ACC112 (cell line): ENCODE results near the gene VBP1.
"Not testable (repeated sequence)": the region's sequence is repeated elsewhere in the genome, so short reads cannot be mapped to it uniquely, and the experiment has no call there.

Experiments
- H2AFZ ChIP-seq: fragments of 200-600 bp; sonication (generic); one replicate; pipeline ENCODE4 v1.6.0; 2017; ENCODE audit warnings: antibody characterized with exemption, low read length; ENCODE audit not compliant: unreplicated experiment
- H3K27ac ChIP-seq: fragments of 200-600 bp; sonication (generic); 2 replicates; pipeline ENCODE4 v1.5.1; 2014; ENCODE audit warnings: low read depth, mild to moderate bottlenecking, antibody characterized with exemption, low read length, moderate library complexity
- H3K27me3 ChIP-seq: fragments of 200-600 bp; sonication (generic); 2 replicates; pipeline ENCODE4 v1.6.1; 2014; ENCODE audit warnings: mild to moderate bottlenecking, antibody characterized with exemption, low read length, moderate library complexity, mixed read lengths; ENCODE audit not compliant: insufficient read depth
- H3K36me3 ChIP-seq: fragments of 200-600 bp; sonication (generic); 2 replicates; pipeline ENCODE4 v1.6.1; 2016; ENCODE audit warnings: mild to moderate bottlenecking, antibody characterized with exemption, low read length, moderate library complexity, mixed read lengths; ENCODE audit not compliant: insufficient read depth
- H3K4me1 ChIP-seq: fragments of 200-600 bp; sonication (generic); one replicate; pipeline ENCODE4 v1.6.1; 2016; ENCODE audit warnings: low read length, mixed read lengths; ENCODE audit not compliant: insufficient read depth, unreplicated experiment, control insufficient read depth
- H3K4me3 ChIP-seq: fragments of 200-600 bp; sonication (generic); 2 replicates; pipeline ENCODE4 v1.5.1; 2014; ENCODE audit warnings: mild to moderate bottlenecking, low read depth, low read length
- H3K79me2 ChIP-seq: fragments of 200-600 bp; sonication (generic); one replicate; pipeline ENCODE4 v1.6.0; 2016; ENCODE audit warnings: low read length; ENCODE audit not compliant: control insufficient read depth, unreplicated experiment, insufficient read depth

Gene VBP1

DNA sequence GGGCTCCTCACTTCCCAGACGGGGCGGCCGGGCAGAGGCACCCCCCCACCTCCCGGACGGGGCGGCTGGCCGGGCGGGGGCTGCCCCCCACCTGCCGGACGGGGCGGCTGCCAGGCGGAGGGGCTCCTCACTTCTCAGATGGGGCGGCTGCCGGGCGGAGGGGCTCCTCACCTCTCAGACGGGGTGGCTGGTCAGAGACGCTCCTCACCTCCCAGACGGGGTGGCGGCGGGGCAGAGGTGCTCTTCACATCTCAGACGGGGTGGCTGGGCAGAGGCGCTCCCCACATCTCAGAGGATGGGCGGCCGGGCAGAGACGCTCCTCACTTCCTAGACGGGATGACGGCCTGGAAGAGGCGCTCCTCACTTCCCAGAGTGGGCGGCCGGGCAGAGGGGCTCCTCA lies 7.5 kb downstream of the VBP1 start:
- H3K79me2 ChIP-seq: peaks cover 15% of the 10 kb centered on the region
- H2AFZ ChIP-seq, H3K4me3 ChIP-seq, H3K36me3 ChIP-seq, H3K27ac ChIP-seq, H3K4me1 ChIP-seq, H3K27me3 ChIP-seq: not testable (repeated sequence)

DNA sequence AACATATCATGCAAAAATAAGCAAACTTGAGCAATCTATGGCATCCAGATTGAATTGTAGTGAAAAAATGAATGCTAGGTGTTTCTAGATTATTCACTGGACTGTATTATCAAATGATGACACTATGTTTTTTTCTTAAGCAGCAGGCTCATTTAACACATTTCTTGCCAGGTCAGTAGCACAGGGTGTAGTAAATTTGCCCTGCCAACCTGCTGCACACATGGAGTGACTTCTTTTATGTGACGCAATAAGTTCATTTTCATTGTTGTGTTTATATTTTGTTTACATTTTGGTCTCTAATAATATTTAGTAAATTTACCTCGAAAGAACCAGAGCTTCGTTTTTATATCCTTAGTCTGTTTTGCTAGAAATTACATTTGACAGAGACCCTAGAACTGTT lies 9.5 kb downstream of the VBP1 start:
- Histone ChIP-seq H3K27ac (no peak overlapping the region), H3K79me2 (no peaks in the 10 kb centered on the region), H3K4me1 (no peaks in the 10 kb centered on the region), H3K27me3 (no peaks in the 10 kb centered on the region), H3K4me3 (no peak overlapping the region), H3K36me3 (peaks cover 8% of the 10 kb centered on the region; the same call in 1 of the 2 replicates), H2AFZ (no peak overlapping the region)

DNA sequence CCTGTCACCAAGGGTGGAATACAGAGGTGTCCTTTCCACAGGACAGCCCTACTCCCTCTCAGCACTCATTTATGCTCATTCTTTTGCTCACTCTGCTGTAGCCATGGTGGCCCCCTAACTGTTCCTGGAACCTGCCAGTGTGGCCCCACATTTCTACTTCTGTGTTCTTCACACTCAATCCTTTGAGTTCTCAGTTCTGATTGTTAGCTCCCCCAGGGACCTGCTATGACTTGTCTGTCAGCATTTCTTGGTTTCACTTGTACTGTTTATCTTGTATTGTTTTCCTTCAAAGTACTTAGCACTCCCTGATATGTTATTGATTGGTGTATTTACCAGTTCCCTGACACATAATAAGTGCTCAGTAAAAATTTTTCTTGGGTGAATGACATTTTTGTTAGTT lies 14.9 kb downstream of the VBP1 start:
- H2AFZ ChIP-seq: no peak overlapping the region
- peaks cover 3% of the 10 kb centered on the region for H3K79me2 ChIP-seq
- no peak overlapping the region for H3K4me3 ChIP-seq
- no peaks in the 10 kb centered on the region for H3K4me1 ChIP-seq
- no peak overlapping the region for H3K27ac ChIP-seq
- no peaks in the 10 kb centered on the region for H3K27me3 ChIP-seq
- peaks cover 3% of the 10 kb centered on the region; the same call in 1 of the 2 replicates for H3K36me3 ChIP-seq

DNA sequence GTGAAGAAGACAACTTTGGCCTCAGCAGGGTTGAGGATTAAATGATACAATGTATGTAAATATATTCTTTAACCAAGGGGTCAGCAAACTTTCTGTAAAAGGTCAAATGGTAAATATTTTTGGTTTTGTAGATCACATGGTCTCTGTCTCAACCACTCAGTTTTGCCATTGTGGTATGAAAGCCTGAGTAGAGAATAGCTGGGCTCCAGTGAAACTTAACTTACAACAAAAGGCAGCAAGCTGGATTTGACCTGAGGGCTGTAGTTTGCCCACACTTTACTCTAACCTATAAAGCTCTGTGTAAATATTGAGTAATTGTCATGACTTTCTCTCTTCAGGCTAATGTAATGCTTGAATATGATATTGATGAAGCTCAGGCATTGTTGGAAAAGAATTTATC lies 19.6 kb downstream of the VBP1 start:
- H3K27ac ChIP-seq: no peak overlapping the region
- H3K27me3 ChIP-seq: no peaks in the 10 kb centered on the region
- peaks cover 3% of the 10 kb centered on the region for H3K79me2 ChIP-seq
- H3K36me3 ChIP-seq: peaks cover 2% of the 10 kb centered on the region; the same call in 1 of the 2 replicates
- H3K4me1 ChIP-seq: no peaks in the 10 kb centered on the region
- H3K4me3 ChIP-seq: no peak overlapping the region
- no peak overlapping the region for H2AFZ ChIP-seq

DNA sequence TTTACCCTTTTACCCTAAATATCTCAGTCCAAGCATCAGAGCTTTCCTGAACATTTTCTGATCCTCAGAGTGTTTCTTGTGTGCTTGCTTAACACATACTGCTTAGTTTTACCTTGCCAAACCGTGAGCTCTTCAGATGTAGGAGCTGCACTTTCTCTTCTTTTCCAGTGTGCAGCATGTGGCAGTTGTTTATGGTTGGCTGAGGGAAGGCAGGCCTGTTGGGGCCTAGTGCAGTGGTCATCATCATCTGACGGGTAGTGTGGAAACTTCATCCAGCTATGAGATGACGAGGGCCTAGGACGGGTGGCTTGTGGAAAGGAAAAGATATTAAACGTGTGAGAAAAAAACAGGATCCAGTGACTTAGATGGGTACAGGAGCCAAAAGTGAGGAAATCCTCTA lies 21.5 kb downstream of the VBP1 start:
- no peaks in the 10 kb centered on the region for H3K4me1 ChIP-seq
- no peaks in the 10 kb centered on the region for H3K27me3 ChIP-seq
- no peaks in the 10 kb centered on the region for H3K79me2 ChIP-seq
- peaks cover 2% of the 10 kb centered on the region; the same call in 1 of the 2 replicates for H3K36me3 ChIP-seq
- no peak overlapping the region for H3K4me3 ChIP-seq
- no peak overlapping the region for H2AFZ ChIP-seq
- H3K27ac ChIP-seq: no peak overlapping the region

DNA sequence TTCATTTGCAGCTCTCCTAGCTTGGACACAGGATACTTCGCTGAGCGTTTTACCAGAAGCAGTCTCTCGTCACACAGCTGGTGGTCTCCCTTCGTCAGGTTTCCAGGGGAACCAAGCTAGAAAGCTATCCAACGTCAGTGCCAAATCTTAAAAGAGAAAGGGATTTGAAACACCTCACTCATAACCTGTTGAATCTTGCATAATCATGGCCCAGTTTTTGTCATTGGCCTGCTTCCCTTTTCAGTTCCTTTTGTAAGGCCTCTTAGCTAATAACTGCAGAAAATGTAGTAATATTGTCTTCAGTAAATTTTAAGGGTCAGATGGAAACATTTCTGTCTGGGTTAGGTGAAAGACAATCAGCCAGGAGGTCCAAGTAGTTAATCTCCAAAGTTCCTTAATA lies 26.0 kb downstream of the VBP1 start:
- Histone ChIP-seq H3K4me1 (no peaks in the 10 kb centered on the region), H3K36me3 (peaks cover 2% of the 10 kb centered on the region; the same call in 1 of the 2 replicates), H3K79me2 (no peaks in the 10 kb centered on the region), H3K27me3 (no peaks in the 10 kb centered on the region), H3K27ac (no peak overlapping the region), H3K4me3 (no peak overlapping the region), H2AFZ (no peak overlapping the region)

DNA sequence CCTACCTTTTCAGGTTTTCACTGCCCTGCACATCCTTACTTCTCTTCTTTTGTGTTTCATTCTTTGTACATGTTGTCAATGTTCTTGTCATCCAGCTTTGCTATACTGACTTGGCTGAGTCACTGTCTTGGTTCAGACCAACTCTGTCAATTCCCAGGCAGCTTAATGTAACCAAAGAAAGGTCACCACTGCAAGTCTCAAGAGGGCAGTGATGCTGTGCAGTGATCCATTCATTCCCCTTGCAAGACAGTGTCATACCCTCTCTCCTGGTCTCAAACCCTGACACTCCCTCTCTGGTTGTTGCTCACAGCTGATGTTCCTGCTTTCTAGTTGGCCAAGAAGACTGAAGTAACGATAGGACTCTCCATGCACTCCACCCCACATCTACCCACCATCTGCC lies 30.5 kb downstream of the VBP1 start:
- H2AFZ ChIP-seq: no peak overlapping the region
- H3K79me2 ChIP-seq: no peaks in the 10 kb centered on the region
- no peaks in the 10 kb centered on the region for H3K27me3 ChIP-seq
- no peaks in the 10 kb centered on the region for H3K4me1 ChIP-seq
- H3K36me3 ChIP-seq: no peaks in the 10 kb centered on the region
- H3K27ac ChIP-seq: no peak overlapping the region
- H3K4me3 ChIP-seq: no peak overlapping the region

DNA sequence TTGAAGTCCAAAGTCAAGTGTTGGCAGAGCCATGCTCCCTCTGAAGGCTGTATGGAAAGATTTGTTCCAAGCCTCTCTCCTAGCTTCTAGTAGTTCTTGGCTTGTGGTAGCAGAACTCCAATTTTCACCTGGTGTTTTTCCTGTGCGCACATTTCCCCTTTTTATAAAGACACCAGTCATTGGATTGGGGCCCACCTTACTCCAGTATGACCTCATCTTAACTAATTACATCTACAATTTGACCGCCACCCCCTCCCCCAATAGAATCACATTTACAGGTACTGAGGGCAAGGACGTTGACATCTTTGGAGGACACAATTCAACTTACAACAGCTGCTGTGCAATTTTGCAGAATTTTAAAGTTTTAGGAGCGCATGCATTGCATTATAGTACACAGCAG lies 31.2 kb downstream of the VBP1 start:
- no peaks in the 10 kb centered on the region for H3K27me3 ChIP-seq
- no peaks in the 10 kb centered on the region for H3K4me1 ChIP-seq
- no peak overlapping the region for H3K4me3 ChIP-seq
- no peak overlapping the region for H3K27ac ChIP-seq
- H2AFZ ChIP-seq: no peak overlapping the region
- H3K36me3 ChIP-seq: no peaks in the 10 kb centered on the region
- H3K79me2 ChIP-seq: no peaks in the 10 kb centered on the region

DNA sequence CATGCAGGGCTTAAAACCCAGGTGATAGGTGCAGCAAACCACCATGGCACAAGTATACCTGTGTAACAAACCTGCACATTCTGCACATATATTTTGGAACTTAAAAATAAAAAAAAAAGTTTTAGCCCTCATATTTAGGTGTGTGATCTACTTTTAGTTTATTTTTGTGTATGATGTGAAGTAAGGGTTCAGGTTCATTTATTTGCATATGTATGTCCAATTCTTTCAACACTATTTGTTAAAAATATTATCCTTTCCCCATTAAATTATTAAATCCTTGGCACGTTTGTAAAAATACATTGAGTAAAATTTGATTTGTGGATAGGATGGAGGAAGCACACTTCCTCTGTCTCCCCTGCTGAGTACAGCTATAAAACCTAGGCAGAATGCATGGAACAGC lies 35.1 kb downstream of the VBP1 start:
- Histone ChIP-seq H3K27me3 (no peaks in the 10 kb centered on the region), H2AFZ (no peak overlapping the region), H3K79me2 (no peaks in the 10 kb centered on the region), H3K36me3 (no peaks in the 10 kb centered on the region), H3K27ac (no peak overlapping the region), H3K4me1 (no peaks in the 10 kb centered on the region), H3K4me3 (no peak overlapping the region)

DNA sequence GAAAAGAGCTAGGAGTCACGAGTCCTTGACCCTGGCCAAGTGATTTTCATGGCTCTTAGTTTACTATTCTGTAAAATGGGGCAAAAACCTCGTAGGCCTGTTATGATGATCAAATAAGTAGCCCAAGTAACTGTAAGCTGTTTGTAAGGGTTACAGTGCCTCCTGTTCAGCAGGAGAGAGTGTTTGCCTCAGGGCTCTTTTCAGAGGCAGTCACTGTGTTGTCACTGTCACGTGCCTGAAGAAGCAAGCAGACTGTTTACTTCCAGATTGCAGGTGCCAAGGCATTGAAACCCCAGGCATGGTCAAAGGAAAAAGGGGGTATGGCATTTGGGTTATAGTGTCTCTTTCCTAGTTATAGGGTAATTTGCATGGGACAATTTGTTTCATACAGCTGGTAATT lies 43.5 kb downstream of the VBP1 start:
- Histone ChIP-seq H3K4me3 (no peak overlapping the region), H3K27me3 (no peaks in the 10 kb centered on the region), H3K79me2 (no peaks in the 10 kb centered on the region), H3K27ac (no peak overlapping the region), H2AFZ (no peak overlapping the region), H3K36me3 (no peaks in the 10 kb centered on the region), H3K4me1 (no peaks in the 10 kb centered on the region)

DNA sequence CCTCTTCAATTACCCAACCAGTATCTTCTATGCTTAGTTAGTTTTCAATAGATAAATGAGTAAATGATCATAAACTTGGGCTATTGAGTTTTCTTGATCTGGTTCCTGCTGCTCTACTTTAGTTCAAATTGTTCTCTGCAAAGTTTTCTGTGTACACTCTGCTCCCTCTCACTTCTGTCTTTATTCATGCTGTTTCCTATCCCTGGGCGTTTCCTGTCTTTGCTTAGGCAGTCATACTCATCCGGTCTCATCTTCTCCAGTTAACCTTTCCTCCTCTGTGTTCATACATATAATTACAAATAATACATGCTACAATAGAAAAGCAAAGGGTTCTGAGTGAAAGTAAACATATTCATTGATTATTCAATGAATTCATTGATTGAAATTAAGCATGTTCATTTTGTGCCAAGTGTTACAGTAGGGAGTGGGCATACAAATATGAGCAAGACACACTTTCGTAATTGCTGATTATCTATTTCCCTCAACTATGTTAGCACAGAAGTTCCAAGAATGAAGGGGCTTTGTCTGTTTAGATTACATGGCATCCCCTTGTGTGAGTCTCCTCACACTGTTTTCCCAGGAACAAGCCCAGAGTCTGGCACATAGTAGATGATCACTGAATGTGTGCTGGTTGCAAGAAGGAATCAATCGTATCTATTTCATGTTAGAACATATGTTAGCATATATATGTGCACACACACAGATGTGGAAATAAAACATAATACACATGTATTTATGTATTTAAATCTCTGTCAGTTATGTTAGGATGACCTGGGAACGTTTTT lies 46.9 kb downstream of the VBP1 start:
- Histone ChIP-seq H3K27me3 (no peaks in the 10 kb centered on the region), H3K36me3 (no peaks in the 10 kb centered on the region), H3K4me3 (peak overlapping the region; percentile 78), H2AFZ (no peak overlapping the region), H3K79me2 (no peaks in the 10 kb centered on the region), H3K4me1 (no peaks in the 10 kb centered on the region), H3K27ac (no peak overlapping the region)
